Measurements from ENCODE around the gene SRC.

DNA sequence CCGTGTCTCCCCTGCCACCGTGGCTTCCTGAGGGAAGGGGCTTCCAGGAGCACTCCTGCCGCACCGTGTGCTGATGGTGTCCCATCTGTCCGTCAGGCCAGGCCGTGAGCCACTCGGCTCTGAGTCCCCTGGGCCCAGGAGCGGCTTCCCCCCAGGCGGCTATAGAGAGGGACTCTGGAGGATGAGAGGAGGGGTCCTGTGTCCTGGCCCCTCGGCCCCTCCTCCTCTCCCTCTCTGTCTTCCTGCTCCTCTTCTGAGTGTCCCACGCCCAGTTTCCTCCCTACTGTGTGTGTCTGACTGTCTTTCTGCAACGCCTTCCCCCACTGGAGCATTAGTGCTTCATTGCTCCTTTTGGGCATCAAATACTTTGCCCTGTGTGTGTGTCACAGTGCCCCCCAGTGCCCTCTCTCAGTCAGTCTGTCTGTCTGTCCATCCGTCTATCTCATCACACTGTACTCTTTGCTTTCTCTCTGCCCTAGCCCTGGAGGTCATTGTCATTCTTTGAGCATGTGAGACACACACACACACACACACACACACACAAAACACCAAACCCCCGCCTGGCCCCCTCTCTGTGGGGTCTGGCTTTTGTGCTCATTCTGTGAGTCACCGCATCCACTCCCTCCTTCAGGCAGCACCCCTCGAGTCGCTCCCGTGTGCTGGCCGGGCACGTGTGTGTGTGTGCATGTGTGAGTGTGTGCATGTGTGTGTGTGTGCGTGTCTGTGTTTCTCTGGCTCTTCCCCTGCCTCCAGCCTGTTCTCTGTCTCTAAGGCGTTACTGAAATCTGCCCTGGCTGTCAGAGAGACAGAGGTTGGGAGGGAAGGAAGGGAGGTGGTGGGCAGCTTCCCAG, 71.9 kb downstream of the SRC start:
- TF ChIP-seq POLR2A (IDR thresholded peaks at IDR 0.05) = no peak
- TF ChIP-seq, protein P1, sequence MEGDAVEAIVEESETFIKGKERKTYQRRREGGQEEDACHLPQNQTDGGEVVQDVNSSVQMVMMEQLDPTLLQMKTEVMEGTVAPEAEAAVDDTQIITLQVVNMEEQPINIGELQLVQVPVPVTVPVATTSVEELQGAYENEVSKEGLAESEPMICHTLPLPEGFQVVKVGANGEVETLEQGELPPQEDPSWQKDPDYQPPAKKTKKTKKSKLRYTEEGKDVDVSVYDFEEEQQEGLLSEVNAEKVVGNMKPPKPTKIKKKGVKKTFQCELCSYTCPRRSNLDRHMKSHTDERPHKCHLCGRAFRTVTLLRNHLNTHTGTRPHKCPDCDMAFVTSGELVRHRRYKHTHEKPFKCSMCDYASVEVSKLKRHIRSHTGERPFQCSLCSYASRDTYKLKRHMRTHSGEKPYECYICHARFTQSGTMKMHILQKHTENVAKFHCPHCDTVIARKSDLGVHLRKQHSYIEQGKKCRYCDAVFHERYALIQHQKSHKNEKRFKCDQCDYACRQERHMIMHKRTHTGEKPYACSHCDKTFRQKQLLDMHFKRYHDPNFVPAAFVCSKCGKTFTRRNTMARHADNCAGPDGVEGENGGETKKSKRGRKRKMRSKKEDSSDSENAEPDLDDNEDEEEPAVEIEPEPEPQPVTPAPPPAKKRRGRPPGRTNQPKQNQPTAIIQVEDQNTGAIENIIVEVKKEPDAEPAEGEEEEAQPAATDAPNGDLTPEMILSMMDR (IDR thresholded peaks at IDR 0.05) = no peak
